ENCODE results near the gene LCP2. TPM values are rescaled to one million over a fixed set of nuclear protein-coding genes. Genes with fewer than 3 reads are reported as not detected.

The LCP2 gene
- total and polyA plus RNA-seq, 2 donors (not counting 1 experiment from before 2014, with no cell fraction given) = 11.7 to 13.9 TPM

- Histone ChIP-seq H3K4me1 (ENCODE audit: control insufficient read depth in 2 of 2, insufficient read depth in 2 of 2, low read length in 2 of 2) (no peaks in the 10 kb centered on the region), H3K9me3 (ENCODE audit: control extremely low read depth in 1 of 3, control insufficient read depth in 2 of 3, insufficient read depth in 1 of 3, low read length in 2 of 3) (no peaks in the 10 kb centered on the region), H3K27ac (ENCODE audit: low read length in 2 of 2) (no peak overlapping the region), H3K4me3 (ENCODE audit: control extremely low read depth in 1 of 5, extremely low read depth in 1 of 5, insufficient read depth in 1 of 5, low read depth in 2 of 5, low read length in 4 of 5) (no peak overlapping the region), H3K79me2 (ENCODE audit: control insufficient read depth, insufficient read depth, low read length) (no peaks in the 10 kb centered on the region), H3K36me3 (replicated peaks in 1 of 2; ENCODE audit: control extremely low read depth in 1 of 2, control insufficient read depth in 1 of 2, extremely low read depth in 1 of 2, insufficient read depth in 2 of 2, low read length in 1 of 2) (no peaks in the 10 kb centered on the region), H3K9ac (ENCODE audit: low read length) (no peak overlapping the region), H3K4me2 (replicated peaks; ENCODE audit: low read depth, low read length, poor library complexity, severe bottlenecking) (no peak overlapping the region), H3K27me3 (replicated peaks in 1 of 4; ENCODE audit: control extremely low read depth in 1 of 4, control insufficient read depth in 3 of 4, insufficient read depth in 4 of 4, low read length in 3 of 4) (peaks cover 0 to 1% (median 0%) of the 10 kb centered on the region in 4 experiments), H2AFZ (ENCODE audit: insufficient read depth, low read depth, low read length, poor library complexity, severe bottlenecking) (no peak overlapping the region), H4K20me1 (ENCODE audit: control insufficient read depth, insufficient read depth, low read length, poor library complexity, severe bottlenecking) (no peaks in the 10 kb centered on the region)
- Mint-ChIP-seq H3K27ac (no peak overlapping the region), H3K27me3 (peaks cover 6% of the 10 kb centered on the region), H3K4me3 (no peak overlapping the region), H3K9me3 (ENCODE audit: insufficient read depth) (no peaks in the 10 kb centered on the region), H3K4me1 (peaks cover 9% of the 10 kb centered on the region)
- DNase-seq (no peak), ATAC-seq (ENCODE audit: low read depth) (no peak)
- CTCF ChIA-PET = interaction anchor here (1.2 to 14.2 kb wide), 4 partner anchors 16 to 198 kb away, joined by 3 to 189 read pairs (median 7); no protein-coding TSS in a partner anchor
- no peak for TF ChIP-seq EZH2 (IDR thresholded peaks at IDR 0.05; ENCODE audit: borderline replicate concordance, insufficient read depth, low read depth, low read length, poor library complexity, severe bottlenecking)
- TF ChIP-seq CTCF (IDR thresholded peaks at IDR 0.05) = no peak
- intact Hi-C loops (cut with micrococcal nuclease) = no loop called here
- POLR2A ChIA-PET = no interaction called here
- 73% methylated on average over 2 of the region's 6 CpGs for WGBS (ENCODE audit: insufficient coverage)
These were observed 76.2 kb downstream of the LCP2 start for GRCh38 chr5:170221327-170221741.

GRCh38 chr5:170220191-170220590 is 77.4 kb downstream of the LCP2 start:
- Mint-ChIP-seq H3K9me3 (ENCODE audit: insufficient read depth) (no peaks in the 10 kb centered on the region), H3K27ac (no peak overlapping the region), H3K4me1 (peaks cover 8% of the 10 kb centered on the region), H3K4me3 (no peak overlapping the region), H3K27me3 (peaks cover 4% of the 10 kb centered on the region)
- 62% methylated on average over 2 of the region's 2 CpGs for WGBS (ENCODE audit: insufficient coverage)
- no peak for TF ChIP-seq EZH2 (IDR thresholded peaks at IDR 0.05; ENCODE audit: borderline replicate concordance, insufficient read depth, low read depth, low read length, poor library complexity, severe bottlenecking)
- no peak for TF ChIP-seq CTCF (IDR thresholded peaks at IDR 0.05)
- no peak overlapping the region for H3K4me2 ChIP-seq (replicated peaks; ENCODE audit: low read depth, low read length, poor library complexity, severe bottlenecking)
- H3K27ac ChIP-seq (ENCODE audit: low read length in 2 of 2) = no peak overlapping the region
- no peaks in the 10 kb centered on the region for H4K20me1 ChIP-seq (ENCODE audit: control insufficient read depth, insufficient read depth, low read length, poor library complexity, severe bottlenecking)
- intact Hi-C loops (cut with micrococcal nuclease) = no loop called here
- H3K9ac ChIP-seq (ENCODE audit: low read length) = no peak overlapping the region
- H3K4me1 ChIP-seq (ENCODE audit: control insufficient read depth in 2 of 2, insufficient read depth in 2 of 2, low read length in 2 of 2) = no peaks in the 10 kb centered on the region
- H3K9me3 ChIP-seq (ENCODE audit: control extremely low read depth in 1 of 3, control insufficient read depth in 2 of 3, insufficient read depth in 1 of 3, low read length in 2 of 3) = no peaks in the 10 kb centered on the region
- H3K79me2 ChIP-seq (ENCODE audit: control insufficient read depth, insufficient read depth, low read length) = no peaks in the 10 kb centered on the region
- H3K4me3 ChIP-seq (ENCODE audit: control extremely low read depth in 1 of 5, extremely low read depth in 1 of 5, insufficient read depth in 1 of 5, low read depth in 2 of 5, low read length in 4 of 5) = no peak overlapping the region
- H2AFZ ChIP-seq (ENCODE audit: insufficient read depth, low read depth, low read length, poor library complexity, severe bottlenecking) = no peak overlapping the region
- DNase-seq (no peak), ATAC-seq (ENCODE audit: low read depth) (no peak)
- H3K27me3 ChIP-seq (replicated peaks in 1 of 4; ENCODE audit: control extremely low read depth in 1 of 4, control insufficient read depth in 3 of 4, insufficient read depth in 4 of 4, low read length in 3 of 4) = peaks cover 0 to 3% (median 1%) of the 10 kb centered on the region in 4 experiments
- POLR2A ChIA-PET = no interaction called here
- no peaks in the 10 kb centered on the region for H3K36me3 ChIP-seq (replicated peaks in 1 of 2; ENCODE audit: control extremely low read depth in 1 of 2, control insufficient read depth in 1 of 2, extremely low read depth in 1 of 2, insufficient read depth in 2 of 2, low read length in 1 of 2)
- CTCF ChIA-PET = interaction anchor here (1.4 to 14.2 kb wide), 3 partner anchors 15 to 200 kb away, joined by 3 to 189 read pairs (median 3); no protein-coding TSS in a partner anchor

Measured in B cell (primary cell).